NCI-H2196 treated with DMSO at 0.1 percent for 48 hours (cell line): ENCODE measurements around the gene C19orf73.

Source experiments
- DNase-seq: peaks from one replicate; lab custom pipeline; 2025; ENCODE audit not compliant: unreplicated experiment; lab: John Stamatoyannopoulos, UW

Gene C19orf73

DNA sequence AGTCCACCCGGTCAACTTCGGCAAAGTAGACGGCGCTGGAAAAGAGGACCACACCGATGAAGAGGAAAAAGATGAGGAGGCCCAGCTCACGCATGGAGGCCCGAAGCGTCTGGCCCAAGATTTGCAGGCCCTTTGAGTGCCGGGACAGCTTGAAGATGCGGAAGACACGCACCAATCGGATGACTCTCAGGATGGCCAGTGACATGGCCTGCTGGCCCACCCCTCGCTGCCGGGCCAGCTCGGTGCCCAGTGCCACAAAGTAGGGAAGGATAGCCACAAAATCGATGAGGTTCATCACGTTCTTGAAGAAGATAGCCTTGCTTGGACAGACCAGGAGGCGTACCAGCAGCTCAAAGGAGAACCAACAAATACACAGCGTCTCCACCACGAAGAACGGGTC lies 48.5 kb downstream of the C19orf73 start:
- DNase-seq, result no peak

DNA sequence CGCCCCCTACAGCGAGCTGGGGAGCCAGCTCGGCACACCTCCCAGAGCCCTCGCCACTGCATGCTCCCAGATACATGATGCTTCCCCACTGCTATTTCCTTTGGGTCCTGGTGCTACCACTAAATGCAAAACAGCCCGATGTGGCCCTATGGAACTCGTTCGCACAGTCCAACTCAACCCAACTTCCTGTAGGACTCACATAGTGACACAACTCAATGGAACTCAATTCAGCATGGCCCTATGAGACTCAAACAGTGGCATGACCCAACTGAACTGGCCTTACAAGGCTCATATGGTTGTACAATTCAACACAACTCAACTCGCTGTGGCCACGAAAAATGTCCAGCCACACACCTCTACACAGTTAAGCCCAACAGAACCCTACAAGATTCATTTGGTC lies 49.9 kb downstream of the C19orf73 start:
- DNase-seq, result no peak
